Measurements from ENCODE around the gene RET. TPM values are rescaled to one million over a fixed set of nuclear protein-coding genes. Genes with fewer than 3 reads are reported as not detected.

Gene RET
- total RNA-seq, 6 experiments from 2014 or later = 0.53 to 10.2 (median 1.4) TPM

DNA sequence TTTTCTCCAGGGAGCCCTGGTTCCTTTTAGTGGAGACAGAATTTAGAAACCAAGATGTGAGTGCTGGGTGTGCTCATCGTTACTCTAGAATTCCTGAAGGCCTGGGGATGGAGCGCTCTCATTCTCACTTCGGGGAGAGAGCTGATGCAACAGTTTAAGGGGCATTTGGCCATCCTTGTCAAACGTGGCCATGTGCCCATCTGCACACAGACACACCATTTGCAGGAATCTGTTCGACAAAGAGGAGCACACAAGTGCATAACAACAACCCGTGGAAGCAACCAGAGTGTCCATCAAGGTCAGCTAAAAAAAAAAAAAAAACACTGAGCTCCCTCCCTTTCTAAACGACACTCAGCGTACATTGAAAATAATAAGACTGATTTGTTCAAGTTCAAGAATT, 23.0 kb upstream of the RET start:
- 24% methylated on average over 8 of the region's 8 CpGs for WGBS (ENCODE audit: insufficient coverage, low coverage, low lambda C conversion rate, missing lambda C conversion rate)
- TF ChIP-seq, protein P1, sequence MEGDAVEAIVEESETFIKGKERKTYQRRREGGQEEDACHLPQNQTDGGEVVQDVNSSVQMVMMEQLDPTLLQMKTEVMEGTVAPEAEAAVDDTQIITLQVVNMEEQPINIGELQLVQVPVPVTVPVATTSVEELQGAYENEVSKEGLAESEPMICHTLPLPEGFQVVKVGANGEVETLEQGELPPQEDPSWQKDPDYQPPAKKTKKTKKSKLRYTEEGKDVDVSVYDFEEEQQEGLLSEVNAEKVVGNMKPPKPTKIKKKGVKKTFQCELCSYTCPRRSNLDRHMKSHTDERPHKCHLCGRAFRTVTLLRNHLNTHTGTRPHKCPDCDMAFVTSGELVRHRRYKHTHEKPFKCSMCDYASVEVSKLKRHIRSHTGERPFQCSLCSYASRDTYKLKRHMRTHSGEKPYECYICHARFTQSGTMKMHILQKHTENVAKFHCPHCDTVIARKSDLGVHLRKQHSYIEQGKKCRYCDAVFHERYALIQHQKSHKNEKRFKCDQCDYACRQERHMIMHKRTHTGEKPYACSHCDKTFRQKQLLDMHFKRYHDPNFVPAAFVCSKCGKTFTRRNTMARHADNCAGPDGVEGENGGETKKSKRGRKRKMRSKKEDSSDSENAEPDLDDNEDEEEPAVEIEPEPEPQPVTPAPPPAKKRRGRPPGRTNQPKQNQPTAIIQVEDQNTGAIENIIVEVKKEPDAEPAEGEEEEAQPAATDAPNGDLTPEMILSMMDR (IDR thresholded peaks at IDR 0.05) = no peak
- TF ChIP-seq POLR2A (IDR thresholded peaks at IDR 0.05) = no peak
- intact Hi-C loops (cut with DNase I) = no loop called here
- DNase-seq = peak; percentile 62 to 83 (median 80)
- Histone ChIP-seq H3K27me3 (no peaks in the 10 kb centered on the region), H3K9me3 (no peaks in the 10 kb centered on the region), H3K27ac (peak overlapping the region in 2 of 3 donors; percentile 18 to 35), H3K4me1 (peaks cover 0 to 33% (median 17%) of the 10 kb centered on the region in 4 donors), H3K4me3 (no peak overlapping the region), H3K36me3 (no peaks in the 10 kb centered on the region)
- peak; percentile 75 to 87 (median 78) for ATAC-seq

DNA sequence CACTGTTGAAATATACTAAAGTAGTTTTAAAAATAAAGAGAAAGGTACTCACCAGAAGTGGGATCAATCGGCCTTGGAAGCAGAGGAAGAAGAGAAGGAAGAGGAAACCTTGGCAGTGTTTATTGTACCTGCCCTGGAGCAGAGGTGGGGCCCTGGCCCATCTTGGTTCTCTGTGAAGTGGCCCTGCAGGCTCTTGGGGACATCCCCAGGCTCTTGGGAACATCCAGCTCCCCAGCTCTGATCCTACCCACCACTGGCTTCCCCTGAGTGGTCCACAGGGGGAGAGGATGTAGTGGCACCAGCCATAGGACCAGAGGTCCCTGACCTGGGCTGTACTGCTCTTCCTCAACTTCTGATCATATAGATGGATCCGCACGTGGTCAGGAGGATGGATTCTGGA, 22.3 kb upstream of the RET start:
- 30% methylated on average over 1 of the region's 3 CpGs for WGBS (ENCODE audit: insufficient coverage, low coverage, low lambda C conversion rate, missing lambda C conversion rate)
- intact Hi-C loops (cut with DNase I) = no loop called here

DNA sequence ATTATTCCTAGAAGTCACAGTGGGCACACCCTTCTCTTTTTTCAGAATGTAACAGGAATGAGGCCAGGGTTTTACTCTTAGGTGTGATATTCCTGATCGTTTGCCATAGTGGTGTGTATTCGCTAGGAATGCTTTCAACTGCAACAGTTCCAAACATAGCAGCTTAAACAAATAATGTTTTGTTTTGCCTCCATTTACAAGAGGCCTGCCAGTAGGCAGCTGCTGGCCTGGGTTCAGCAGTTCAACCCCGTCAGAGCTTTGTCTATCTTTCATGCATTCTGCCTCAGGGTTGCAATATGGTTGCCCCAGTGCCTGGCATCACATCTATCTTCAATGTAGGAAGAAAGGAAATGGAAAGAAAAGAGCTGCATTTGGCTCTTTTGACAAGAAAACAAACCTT, 21.7 kb upstream of the RET start:
- Histone ChIP-seq H3K36me3 (no peaks in the 10 kb centered on the region), H3K4me1 (peaks cover 0 to 41% (median 20%) of the 10 kb centered on the region in 4 donors), H3K9me3 (no peaks in the 10 kb centered on the region), H3K4me3 (no peak overlapping the region), H3K27me3 (no peaks in the 10 kb centered on the region), H3K27ac (peak overlapping the region in 1 of 3 donors; percentile 35)
- WGBS (ENCODE audit: insufficient coverage, low coverage, low lambda C conversion rate, missing lambda C conversion rate) = 17% methylated on average over 3 of the region's 3 CpGs
- TF ChIP-seq, protein P1 (IDR thresholded peaks at IDR 0.05) = no peak
- TF ChIP-seq POLR2A (IDR thresholded peaks at IDR 0.05) = no peak
- intact Hi-C loops (cut with DNase I) = no loop called here
- DNase-seq (peak; percentile 60 to 69 (median 63)), ATAC-seq (peak; percentile 34 to 70 (median 49))

More for the DNA sequence above, 22.3 kb upstream of the RET start:
- no peaks in the 10 kb centered on the region for H3K27me3 ChIP-seq
- DNase-seq = peak in 2 of 3 donors; percentile 3 to 4
- H3K4me3 ChIP-seq = no peak overlapping the region
- peaks cover 0 to 34% (median 17%) of the 10 kb centered on the region in 4 donors for H3K4me1 ChIP-seq
- ATAC-seq = peak in 1 of 4 donors; percentile 3
- H3K27ac ChIP-seq = peak overlapping the region in 2 of 3 donors; percentile 18 to 35
- H3K36me3 ChIP-seq = no peaks in the 10 kb centered on the region
- TF ChIP-seq POLR2A (IDR thresholded peaks at IDR 0.05) = no peak
- TF ChIP-seq, protein P1 (IDR thresholded peaks at IDR 0.05) = no peak
- H3K9me3 ChIP-seq = no peaks in the 10 kb centered on the region

DNA sequence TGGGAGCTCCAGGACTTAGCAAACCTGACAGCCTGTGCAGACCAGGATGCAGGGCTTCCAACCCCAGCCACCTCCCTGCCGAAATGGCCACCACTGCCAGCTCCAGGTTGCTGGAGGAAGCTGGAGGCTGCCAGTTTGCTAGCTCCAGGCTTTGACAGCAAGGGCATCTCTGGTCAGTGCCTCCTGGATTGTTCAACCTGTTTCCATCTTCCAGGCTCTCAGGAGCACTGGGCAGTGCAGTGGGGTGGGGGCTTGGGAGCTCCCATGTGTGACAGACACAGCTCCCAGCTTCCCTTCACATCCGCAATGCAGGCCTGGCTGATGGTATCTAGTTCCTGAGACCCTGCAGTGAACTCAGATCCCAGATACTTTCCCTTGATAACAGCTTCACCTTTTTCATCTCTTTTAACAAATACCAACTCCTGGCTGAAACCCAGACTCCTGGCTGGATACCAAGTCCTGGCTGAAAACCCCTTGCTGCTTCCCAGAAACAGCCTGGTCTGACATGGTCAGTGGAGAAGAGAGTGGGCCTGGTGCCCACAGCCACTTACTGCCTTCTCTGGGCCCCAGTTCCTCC, 20.8 kb upstream of the RET start:
- H3K4me3 ChIP-seq = no peak overlapping the region
- intact Hi-C loops (cut with DNase I) = no loop called here
- H3K9me3 ChIP-seq = no peaks in the 10 kb centered on the region
- peak overlapping the region in 2 of 3 donors; percentile 2 to 35 for H3K27ac ChIP-seq
- WGBS (ENCODE audit: insufficient coverage, low coverage, low lambda C conversion rate, missing lambda C conversion rate) = 40% methylated on average over 1 of the region's 2 CpGs
- peak in 3 of 4 donors; percentile 4 to 41 (median 30) for ATAC-seq
- TF ChIP-seq, protein P1 (IDR thresholded peaks at IDR 0.05) = no peak
- no peak for TF ChIP-seq POLR2A (IDR thresholded peaks at IDR 0.05)
- peak; percentile 59 to 68 (median 65) for DNase-seq
- no peaks in the 10 kb centered on the region for H3K36me3 ChIP-seq
- peaks cover 0 to 46% (median 21%) of the 10 kb centered on the region in 4 donors for H3K4me1 ChIP-seq
- H3K27me3 ChIP-seq = no peaks in the 10 kb centered on the region

Measured in right lobe of liver (tissue), 6 donors.